ENCODE measurements around the gene NTMT1.

NTMT1 gene

DNA sequence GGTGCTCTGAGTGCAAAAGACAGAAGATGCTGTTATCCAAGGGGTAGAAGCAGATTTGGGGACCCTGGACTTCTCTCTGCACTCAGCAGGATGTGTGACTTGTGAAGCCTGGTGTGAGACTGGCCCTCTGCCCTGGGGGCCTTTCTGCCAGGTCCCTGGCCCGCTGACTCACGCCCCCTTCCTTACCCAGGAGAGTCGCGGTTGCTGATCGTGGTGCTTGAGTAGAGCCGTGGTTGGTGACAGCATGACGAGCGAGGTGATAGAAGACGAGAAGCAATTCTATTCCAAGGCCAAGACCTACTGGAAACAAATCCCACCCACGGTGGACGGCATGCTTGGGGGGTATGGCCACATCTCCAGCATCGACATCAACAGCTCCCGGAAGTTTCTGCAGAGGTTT is 6.5 kb downstream of the NTMT1 start:
- no peak overlapping the region for H3K4me3 ChIP-seq (ENCODE audit: low read length, poor library complexity, severe bottlenecking)
- H3K79me2 ChIP-seq (ENCODE audit: insufficient read depth, low read length) = peaks cover 50% of the 10 kb centered on the region
- peaks cover 13% of the 10 kb centered on the region; the same call in 1 of the 2 replicates for H3K36me3 ChIP-seq (ENCODE audit: insufficient read depth, low read length)
- H4K20me1 ChIP-seq (ENCODE audit: insufficient read depth, low read length, poor library complexity, severe bottlenecking) = peaks cover 15% of the 10 kb centered on the region
- H3K9ac ChIP-seq (ENCODE audit: low read depth, low read length, poor library complexity, severe bottlenecking) = no peak overlapping the region
- H3F3A ChIP-seq (ENCODE audit: low read depth) = no peaks in the 10 kb centered on the region
- no peaks in the 10 kb centered on the region for H3K27me3 ChIP-seq (ENCODE audit: insufficient read depth, low read length, poor library complexity, severe bottlenecking)
- no peak for TF ChIP-seq EZH2phosphoT487 (IDR thresholded peaks at IDR 0.05; ENCODE audit: borderline replicate concordance)
- TF ChIP-seq, protein P1, sequence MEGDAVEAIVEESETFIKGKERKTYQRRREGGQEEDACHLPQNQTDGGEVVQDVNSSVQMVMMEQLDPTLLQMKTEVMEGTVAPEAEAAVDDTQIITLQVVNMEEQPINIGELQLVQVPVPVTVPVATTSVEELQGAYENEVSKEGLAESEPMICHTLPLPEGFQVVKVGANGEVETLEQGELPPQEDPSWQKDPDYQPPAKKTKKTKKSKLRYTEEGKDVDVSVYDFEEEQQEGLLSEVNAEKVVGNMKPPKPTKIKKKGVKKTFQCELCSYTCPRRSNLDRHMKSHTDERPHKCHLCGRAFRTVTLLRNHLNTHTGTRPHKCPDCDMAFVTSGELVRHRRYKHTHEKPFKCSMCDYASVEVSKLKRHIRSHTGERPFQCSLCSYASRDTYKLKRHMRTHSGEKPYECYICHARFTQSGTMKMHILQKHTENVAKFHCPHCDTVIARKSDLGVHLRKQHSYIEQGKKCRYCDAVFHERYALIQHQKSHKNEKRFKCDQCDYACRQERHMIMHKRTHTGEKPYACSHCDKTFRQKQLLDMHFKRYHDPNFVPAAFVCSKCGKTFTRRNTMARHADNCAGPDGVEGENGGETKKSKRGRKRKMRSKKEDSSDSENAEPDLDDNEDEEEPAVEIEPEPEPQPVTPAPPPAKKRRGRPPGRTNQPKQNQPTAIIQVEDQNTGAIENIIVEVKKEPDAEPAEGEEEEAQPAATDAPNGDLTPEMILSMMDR (conservative IDR thresholded peaks at IDR 0.05; ENCODE audit: low read length) = no peak
- H3K9me3 ChIP-seq (ENCODE audit: insufficient read depth, low read depth, low read length) = no peaks in the 10 kb centered on the region
- H3K4me1 ChIP-seq (ENCODE audit: insufficient read depth, low read length, poor library complexity, severe bottlenecking) = peaks cover 14% of the 10 kb centered on the region
- H3K9me2 ChIP-seq (replicated peaks; ENCODE audit: low read depth, low read length) = no peaks in the 10 kb centered on the region
- no peak overlapping the region for H2AFZ ChIP-seq (ENCODE audit: low read length)
- H3K4me2 ChIP-seq (ENCODE audit: low read depth, low read length, poor library complexity, severe bottlenecking) = no peak overlapping the region

DNA sequence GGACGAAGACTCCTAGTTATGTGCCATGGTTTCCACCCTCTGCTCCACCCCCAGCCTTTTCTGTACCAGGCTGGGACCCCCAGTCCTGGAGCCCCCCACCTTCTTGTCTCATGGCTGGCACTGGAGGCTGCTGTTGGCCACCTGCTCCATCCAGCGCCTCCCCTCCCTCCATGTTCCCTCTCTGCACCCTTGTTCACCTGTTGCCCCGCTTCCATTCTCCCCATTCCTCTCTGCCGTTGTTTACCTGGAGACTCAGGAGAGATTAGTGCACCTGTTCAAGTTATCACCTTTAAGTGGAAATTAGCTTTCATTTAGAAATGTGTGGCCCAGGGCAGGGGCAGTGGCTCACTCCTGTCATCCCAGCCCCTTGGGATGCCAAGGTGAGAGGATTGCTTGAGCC is 7.2 kb downstream of the NTMT1 start:
- Histone ChIP-seq H3K9ac (ENCODE audit: low read depth, low read length, poor library complexity, severe bottlenecking) (no peak overlapping the region), H3K79me2 (ENCODE audit: insufficient read depth, low read length) (peaks cover 42% of the 10 kb centered on the region; the same call in 1 of the 2 replicates), H3K9me2 (replicated peaks; ENCODE audit: low read depth, low read length) (no peaks in the 10 kb centered on the region), H3K9me3 (ENCODE audit: insufficient read depth, low read depth, low read length) (no peaks in the 10 kb centered on the region), H2AFZ (ENCODE audit: low read length) (no peak overlapping the region), H3K27me3 (ENCODE audit: insufficient read depth, low read length, poor library complexity, severe bottlenecking) (no peaks in the 10 kb centered on the region), H3K4me3 (ENCODE audit: low read length, poor library complexity, severe bottlenecking) (no peak overlapping the region), H3K36me3 (ENCODE audit: insufficient read depth, low read length) (peaks cover 13% of the 10 kb centered on the region; the same call in 1 of the 2 replicates), H3F3A (ENCODE audit: low read depth) (no peaks in the 10 kb centered on the region), H4K20me1 (ENCODE audit: insufficient read depth, low read length, poor library complexity, severe bottlenecking) (peaks cover 9% of the 10 kb centered on the region), H3K4me1 (ENCODE audit: insufficient read depth, low read length, poor library complexity, severe bottlenecking) (peaks cover 7% of the 10 kb centered on the region), H3K4me2 (ENCODE audit: low read depth, low read length, poor library complexity, severe bottlenecking) (no peak overlapping the region)
- TF ChIP-seq, protein P1 (conservative IDR thresholded peaks at IDR 0.05; ENCODE audit: low read length) = no peak
- no peak for TF ChIP-seq EZH2phosphoT487 (IDR thresholded peaks at IDR 0.05; ENCODE audit: borderline replicate concordance)

DNA sequence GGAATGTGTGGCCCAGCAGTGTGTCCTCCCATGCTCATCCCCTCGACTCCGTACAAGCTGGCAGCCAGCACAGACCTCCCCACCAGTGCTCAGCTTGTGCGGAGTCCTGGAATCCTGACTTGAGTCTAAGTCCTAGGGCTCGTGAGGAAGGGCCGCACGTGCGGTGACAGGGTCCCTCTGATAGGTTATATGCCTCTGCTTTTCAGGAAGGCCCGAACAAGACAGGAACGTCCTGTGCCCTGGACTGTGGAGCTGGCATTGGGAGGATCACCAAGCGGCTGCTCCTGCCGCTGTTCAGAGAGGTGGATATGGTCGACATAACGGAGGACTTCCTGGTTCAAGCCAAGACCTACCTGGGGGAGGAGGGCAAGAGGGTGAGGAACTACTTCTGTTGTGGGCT is 7.9 kb downstream of the NTMT1 start:
- Histone ChIP-seq H3K4me2 (ENCODE audit: low read depth, low read length, poor library complexity, severe bottlenecking) (no peak overlapping the region), H3K79me2 (ENCODE audit: insufficient read depth, low read length) (peaks cover 36% of the 10 kb centered on the region; the same call in 1 of the 2 replicates), H3K27me3 (ENCODE audit: insufficient read depth, low read length, poor library complexity, severe bottlenecking) (no peaks in the 10 kb centered on the region), H2AFZ (ENCODE audit: low read length) (no peak overlapping the region), H3K9me3 (ENCODE audit: insufficient read depth, low read depth, low read length) (no peaks in the 10 kb centered on the region), H3F3A (ENCODE audit: low read depth) (no peaks in the 10 kb centered on the region), H3K4me3 (ENCODE audit: low read length, poor library complexity, severe bottlenecking) (no peak overlapping the region), H4K20me1 (ENCODE audit: insufficient read depth, low read length, poor library complexity, severe bottlenecking) (peaks cover 9% of the 10 kb centered on the region), H3K36me3 (ENCODE audit: insufficient read depth, low read length) (peaks cover 13% of the 10 kb centered on the region; the same call in 1 of the 2 replicates), H3K9me2 (replicated peaks; ENCODE audit: low read depth, low read length) (no peaks in the 10 kb centered on the region), H3K4me1 (ENCODE audit: insufficient read depth, low read length, poor library complexity, severe bottlenecking) (peaks cover 4% of the 10 kb centered on the region), H3K9ac (ENCODE audit: low read depth, low read length, poor library complexity, severe bottlenecking) (no peak overlapping the region)
- TF ChIP-seq EZH2phosphoT487 (IDR thresholded peaks at IDR 0.05; ENCODE audit: borderline replicate concordance) = no peak
- TF ChIP-seq, protein P1 (conservative IDR thresholded peaks at IDR 0.05; ENCODE audit: low read length) = no peak

Measured in Loucy (cell line).